Suppressor macrophage treated with lipopolysaccharide for 1 hour (primary cell): ENCODE results near the gene CTSG.
A peak's percentile ranks its signal among the peaks of the same experiment; 100 is the strongest.
"Not testable (repeated sequence)": the region's sequence is repeated elsewhere in the genome, so short reads cannot be mapped to it uniquely, and the experiment has no call there.

Experiments used
- DNase-seq, 3 donors: peaks; one replicate each; pipeline ENCODE4 v3.0.0-alpha.2; 2020 to 2022

The CTSG gene, protein sequence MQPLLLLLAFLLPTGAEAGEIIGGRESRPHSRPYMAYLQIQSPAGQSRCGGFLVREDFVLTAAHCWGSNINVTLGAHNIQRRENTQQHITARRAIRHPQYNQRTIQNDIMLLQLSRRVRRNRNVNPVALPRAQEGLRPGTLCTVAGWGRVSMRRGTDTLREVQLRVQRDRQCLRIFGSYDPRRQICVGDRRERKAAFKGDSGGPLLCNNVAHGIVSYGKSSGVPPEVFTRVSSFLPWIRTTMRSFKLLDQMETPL

GRCh38 chr14:24576182-24576581, at the start of gene CTSG:
CTSG (minus strand) TSS chr14:24576250; CDS start chr14:24576223, 27 bp downstream.
- peak; percentile 30 to 60 (median 52) for DNase-seq

DNA sequence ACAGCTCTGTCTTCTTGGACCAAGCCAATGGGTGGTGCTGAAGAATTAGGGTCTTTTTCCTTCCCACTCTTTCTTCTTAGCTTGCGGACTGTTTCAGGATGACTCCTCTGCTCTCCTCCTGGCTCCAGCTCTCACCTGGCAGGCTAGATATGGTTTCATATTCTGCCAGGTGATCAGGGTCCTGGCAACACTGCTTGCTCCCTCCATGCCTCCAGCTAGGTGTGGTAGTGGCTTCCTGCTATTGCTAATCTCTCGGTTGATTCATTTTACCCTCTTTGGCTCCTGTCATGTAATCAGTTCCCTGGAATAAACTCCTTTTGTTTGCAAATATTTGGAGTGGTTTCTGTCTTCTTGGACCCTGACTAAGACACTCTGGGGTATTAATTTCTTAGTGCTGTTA, 37.7 kb upstream of the CTSG start:
- DNase-seq = no peak

DNA sequence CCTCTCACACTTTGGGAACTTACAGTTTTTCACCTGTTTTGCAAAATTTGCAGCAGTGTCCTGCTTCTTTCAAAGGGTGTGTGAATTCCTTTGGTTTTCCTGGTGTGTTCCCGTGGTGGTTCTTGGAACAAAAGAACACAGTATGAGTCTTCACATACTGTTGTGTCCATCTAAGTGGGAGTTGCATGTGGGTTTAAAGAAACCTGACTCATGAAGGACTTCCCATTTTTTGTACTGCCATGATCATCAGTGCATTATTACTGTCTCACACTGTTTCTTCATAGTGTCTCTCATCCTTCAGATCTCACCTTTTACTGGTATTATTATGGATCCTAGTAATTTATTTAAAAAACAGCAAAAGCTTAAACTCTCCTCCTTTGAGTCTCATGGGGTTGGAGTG, 37.2 kb upstream of the CTSG start:
- peak; percentile 61 to 78 (median 74) for DNase-seq

DNA sequence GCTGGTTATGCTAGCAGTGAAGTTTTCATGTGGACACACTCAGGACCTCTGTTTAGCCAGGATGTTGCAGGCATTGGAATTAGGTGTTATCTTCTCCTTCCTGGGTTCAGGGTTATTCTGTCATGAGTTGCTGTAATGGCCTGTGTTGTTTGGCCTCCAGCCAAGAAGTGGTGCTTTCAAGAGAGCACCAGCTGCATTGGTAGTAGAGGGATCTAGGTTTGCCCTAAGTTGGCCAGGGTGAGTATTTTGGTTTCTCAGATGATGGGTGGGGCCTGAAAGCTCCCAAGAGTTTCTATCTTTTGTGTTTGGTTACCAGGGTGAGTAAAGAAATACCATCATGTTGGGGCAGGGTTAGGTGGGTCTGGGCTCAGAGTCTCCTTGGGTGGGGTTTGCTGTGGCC, 36.1 kb upstream of the CTSG start:
- no peak for DNase-seq

DNA sequence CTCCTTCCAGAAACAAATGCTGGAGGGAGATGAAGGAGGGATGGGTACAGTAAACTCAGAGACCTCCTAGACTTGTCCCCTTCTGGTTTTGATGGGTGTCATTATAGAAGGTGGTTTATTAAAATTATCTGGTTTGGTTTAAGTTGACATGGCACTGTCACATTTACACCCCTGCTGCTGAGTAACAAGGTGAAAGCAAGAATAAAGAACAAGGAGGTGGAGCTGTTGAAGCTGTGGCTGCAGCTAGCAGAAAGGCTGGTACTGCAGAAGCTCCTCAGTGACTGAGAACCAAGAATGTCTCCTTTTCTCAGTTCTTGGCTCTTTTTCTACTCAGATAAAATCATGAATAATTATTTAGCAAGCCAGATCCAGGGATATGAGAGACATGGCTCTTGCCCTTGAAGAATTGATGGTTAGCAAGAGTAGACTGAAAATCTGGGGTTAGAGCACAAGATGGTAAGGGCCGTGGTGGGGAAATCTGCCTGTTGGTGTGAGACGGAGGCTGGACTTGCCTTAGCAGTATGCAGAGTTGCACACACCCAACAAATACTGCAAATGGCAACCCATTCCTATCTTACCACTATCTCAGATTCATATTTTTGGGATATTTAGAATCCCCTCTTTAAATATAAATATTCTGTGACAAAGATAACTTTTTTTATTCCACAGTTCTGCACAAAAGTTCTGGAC, 33.8 kb upstream of the CTSG start, which contains the start of gene GZMH:
GZMH (minus strand) TSS at position 31 of the 690 bp plus-strand sequence. CDS start 72 bp downstream, outside the sequence.
- no peak for DNase-seq

- DNase-seq = peak in 1 of 3 donors; percentile 6
Measured at GRCh38 chr14:24607635-24608514, 31.8 kb upstream of the CTSG start.

DNA sequence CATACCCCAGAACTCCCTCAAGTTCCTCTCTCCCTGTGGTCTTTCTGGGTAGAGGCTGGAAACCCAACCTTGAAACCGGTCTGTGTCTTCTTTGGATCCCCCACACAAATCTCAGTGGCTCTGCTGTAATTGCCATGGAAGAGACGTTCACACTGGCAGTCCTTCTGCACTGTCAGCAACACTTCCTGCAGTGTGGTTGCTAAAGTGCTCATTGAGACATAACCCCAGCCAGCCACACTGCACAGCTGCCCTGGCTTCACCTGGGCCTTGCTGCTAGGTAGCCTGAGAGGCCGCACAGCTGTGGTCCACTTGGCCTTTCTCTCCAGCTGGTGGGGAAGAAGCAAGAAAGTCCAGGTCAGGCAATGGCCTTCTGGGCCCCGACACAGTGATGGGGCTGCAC, 31.0 kb upstream of the CTSG start:
- peak in 1 of 3 donors; percentile 9 for DNase-seq

DNA sequence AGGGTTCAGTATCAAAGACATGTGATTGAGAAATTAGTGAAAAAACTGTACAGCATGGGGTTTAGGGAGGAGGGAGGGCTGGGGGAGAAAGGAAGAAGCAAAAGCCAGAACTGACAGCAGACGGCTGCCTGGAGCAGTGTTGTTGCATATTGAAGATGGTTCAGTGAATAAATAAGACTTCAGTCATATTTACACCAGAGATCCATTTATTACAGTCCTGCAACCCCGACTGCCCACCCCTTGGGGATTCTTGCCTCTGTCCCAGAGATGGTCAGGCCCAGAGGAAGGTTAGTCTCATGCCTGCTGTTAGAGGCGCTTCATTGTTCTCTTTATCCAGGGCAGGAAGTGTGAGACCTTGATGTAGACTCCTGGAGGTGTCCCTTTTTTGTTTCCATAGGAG, 30.2 kb upstream of the CTSG start:
- DNase-seq = no peak

DNA sequence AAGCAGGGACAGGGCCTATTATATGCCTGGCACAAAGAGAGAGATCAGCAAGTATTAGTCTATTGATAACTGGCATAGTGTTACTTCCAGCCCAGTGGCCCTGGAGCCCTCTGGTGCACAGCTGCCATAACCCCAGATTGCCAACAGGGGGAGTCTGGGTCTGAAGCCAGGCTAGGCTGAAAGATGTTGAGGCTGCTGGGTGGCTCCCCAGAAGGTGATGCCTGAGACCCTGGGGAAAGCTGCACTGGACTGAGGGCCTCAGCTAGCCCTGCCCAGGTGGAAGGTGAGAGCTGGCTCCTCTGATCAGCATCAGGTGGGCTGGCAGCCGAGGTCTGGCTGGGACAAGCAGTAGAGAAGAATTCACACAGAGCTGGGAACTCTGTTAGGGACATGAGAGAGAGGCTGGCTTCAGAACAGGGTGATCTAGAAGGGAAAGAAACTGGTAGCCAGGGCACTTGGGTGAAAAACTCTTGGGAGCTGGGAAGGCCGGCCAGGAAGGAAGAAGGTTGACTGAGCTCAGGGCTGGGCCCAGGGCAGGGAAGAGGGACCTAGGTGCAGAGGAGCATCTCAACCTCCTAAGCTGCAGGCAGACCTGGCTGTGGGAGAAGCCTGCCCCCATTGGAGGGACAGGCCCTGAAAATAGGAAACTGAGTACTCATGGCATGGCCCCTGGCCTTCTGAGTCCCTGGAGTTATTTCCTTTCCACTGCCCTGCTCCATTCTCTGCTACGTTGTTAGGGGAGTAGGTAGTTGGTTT, 29.6 kb upstream of the CTSG start:
- DNase-seq = peak; percentile 58 to 73 (median 59)

DNA sequence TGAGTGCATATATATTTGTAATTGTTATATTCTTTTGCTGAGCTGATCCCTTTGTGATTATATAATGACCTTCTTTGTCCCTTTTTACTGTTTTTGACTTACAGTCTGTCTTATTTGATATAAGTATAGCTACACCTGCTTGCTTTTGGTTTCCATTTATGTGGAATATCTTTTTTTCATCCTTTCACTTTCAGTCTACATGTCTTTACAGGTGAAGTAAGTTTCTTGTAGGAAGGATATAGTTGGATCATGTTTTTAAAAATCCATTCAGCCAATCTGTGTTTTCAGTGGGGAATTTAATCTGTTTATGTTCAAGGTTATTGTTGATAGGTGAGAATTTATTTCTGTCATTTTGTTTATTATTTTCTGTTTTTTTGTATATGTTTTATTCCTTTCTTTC, 21.4 kb upstream of the CTSG start:
- no peak for DNase-seq

DNA sequence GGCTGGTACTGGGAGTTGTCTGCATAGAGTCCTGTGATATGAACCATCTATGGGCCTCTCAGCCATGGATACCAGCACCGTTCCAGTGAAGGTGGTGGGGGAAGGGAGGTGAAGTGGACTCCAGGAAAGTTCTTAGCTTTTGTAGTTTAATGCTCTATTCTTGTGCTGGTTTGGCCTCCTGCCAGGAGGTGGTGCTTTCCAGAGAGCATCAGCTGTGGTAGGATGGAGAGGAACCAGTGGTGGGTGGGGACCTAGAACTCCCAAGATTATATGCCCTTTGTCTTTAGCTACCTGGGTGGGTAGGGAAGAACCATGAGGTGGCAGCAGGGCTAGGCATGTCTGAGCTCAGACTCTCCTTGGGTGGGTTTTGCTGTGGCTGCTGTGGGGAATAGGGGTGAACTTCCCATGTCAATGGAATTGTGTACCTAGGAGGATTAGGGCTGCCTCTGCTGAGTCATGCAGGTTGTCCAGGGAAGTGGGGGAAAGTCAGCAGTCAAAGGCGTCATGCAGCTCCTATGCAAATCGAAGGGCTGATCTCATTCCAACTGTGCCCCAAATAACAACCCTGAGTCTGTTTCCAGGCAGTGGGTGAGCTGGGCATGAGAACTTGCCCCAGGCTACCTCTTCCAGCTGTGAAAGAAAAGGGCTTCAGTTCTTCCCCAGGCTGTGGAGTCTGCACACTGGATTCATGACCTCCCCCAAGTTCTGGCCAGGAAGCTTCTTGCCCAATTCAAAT, 19.2 kb upstream of the CTSG start:
- DNase-seq = peak in 1 of 3 donors; percentile 31

- DNase-seq = not testable (repeated sequence)
Measured at GRCh38 chr14:24591004-24591403, 15.0 kb upstream of the CTSG start.

DNA sequence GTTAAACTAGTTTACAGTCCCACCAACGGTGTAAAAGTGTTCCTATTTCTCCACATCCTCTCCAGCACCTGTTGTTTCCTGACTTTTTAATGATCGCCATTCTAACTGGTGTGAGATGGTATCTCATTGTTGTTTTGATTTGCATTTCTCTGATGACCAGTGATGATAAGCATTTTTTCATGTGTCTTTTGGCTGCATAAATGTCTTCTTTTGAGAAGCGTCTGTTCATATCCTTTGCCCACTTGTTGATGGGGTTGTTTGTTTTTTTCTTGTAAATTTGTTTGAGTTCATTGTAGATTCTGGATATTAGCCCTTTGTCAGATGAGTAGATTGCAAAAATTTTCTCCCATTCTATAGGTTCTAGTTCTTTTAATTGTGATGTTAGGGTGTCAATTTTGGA, 8.4 kb upstream of the CTSG start:
- DNase-seq = not testable (repeated sequence)

GRCh38 chr14:24578558-24578957, 2.5 kb upstream of the CTSG start:
- no peak for DNase-seq

- peak in 2 of 3 donors; percentile 14 to 29 for DNase-seq
Measured at GRCh38 chr14:24576771-24577170, 721 bp upstream of the CTSG start.

DNA sequence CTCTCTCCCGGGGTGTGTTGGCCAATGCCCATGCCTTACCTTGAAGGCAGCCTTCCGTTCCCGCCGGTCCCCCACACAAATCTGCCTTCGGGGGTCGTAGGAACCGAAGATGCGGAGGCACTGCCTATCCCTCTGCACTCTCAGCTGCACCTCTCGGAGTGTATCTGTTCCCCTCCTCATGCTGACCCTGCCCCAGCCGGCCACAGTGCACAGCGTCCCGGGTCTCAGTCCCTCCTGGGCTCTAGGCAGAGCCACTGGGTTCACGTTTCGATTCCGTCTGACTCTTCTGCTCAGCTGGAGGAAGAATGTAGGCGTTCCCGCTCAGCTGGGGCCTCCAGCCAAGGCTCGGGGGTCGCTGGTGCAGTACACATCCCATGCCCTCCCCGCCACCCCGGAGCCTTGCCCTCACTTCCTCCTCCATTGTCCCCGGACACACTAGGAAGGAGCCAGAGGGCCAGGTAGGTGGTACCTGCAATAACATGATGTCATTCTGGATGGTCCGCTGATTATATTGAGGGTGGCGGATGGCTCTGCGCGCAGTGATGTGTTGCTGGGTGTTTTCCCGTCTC, 1.8 kb downstream of the CTSG start:
- DNase-seq = no peak

DNA sequence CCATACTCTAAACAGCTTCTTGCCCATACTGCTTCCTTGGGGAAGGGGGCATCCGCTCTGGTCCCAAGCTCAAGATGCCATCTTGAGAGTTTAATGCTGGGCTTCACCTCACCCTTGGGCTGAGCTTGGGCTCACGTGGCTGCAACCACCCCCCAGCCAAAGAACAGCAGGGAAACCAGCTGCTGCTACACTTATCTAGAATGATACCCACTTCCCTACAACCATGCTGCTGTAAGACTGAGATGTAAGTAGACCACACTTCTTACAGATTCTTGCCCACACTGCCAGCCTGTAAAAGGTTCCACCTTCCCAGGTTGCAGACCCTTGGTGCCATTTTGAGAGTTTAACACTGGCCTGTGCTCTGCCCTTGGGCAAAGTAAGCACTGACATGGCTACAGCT, 9.7 kb downstream of the CTSG start:
- DNase-seq = no peak

DNA sequence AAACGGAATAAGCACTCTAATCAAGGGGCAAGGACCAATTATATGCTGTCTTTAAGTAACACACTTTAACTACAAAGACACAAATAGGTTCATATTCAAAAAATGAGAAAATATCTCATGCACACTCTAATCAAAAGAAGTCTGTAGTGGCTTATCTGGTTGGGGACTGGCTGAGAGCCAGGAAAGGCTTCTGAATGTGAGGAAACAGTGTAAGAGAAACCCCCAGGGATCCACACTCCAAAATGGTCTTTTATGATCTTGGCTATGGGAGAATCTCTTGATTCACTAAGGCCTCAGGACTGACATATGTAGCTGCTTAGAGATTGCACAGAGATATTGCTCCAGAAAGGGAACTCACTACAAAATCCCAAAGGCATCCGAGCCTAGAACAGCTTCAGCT, 10.3 kb downstream of the CTSG start:
- DNase-seq = no peak

GRCh38 chr14:24563505-24563904, 12.5 kb downstream of the CTSG start:
- DNase-seq = no peak

- no peak for DNase-seq
Measured at GRCh38 chr14:24556756-24557155, 19.3 kb downstream of the CTSG start.

DNA sequence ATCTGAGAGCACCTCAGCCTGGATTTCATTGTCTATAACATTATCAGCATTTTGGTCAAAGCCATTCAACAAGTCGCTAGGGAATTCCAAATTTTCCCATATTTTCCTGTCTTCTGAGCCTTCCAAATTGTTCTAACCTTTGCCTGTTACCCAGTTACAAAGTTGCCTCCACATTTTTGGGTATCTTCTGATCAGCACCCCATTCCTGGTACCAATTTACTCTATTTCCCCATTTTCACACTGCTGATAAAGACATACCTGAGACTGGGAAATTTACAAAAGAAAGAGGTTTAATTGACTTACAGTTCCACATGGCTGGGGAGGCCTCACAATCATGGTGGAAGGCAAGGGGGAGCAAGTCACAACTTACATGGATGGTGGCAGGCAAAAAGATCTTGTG, 27.0 kb downstream of the CTSG start:
- DNase-seq = not testable (repeated sequence)
